HEK293 (cell line): Measurements from ENCODE around the gene ZBED6.
A peak's percentile ranks its signal among the peaks of the same experiment; 100 is the strongest.

Experiments used
- CTCF ChIA-PET: fragments of 350-600 bp; formaldehyde crosslinking; extraction: SDS; loops from one replicate; lab custom pipeline; 2021; ENCODE audit warnings: antibody characterized with exemption; lab: Yijun Ruan, JAX
- POLR2A ChIA-PET: fragments of 300-600 bp; formaldehyde crosslinking; extraction: SDS; loops from one replicate; lab custom pipeline; 2020; ENCODE audit warnings: antibody characterized with exemption, inconsistent platforms; lab: Yijun Ruan, JAX
- H3K27ac ChIP-seq: fragments of 200-500 bp; sonication (Bioruptor generic); 2 replicates; pipeline ENCODE4 v1.5.1; 2014; ENCODE audit warnings: low read depth, low read length, control low read depth, inconsistent platforms; ENCODE audit errors: extremely low read depth
- H3K36me3 ChIP-seq, 2 experiments: fragments of 200-500 bp in 1 of 2; sonication (Bioruptor generic) in 1 of 2; 1 replicate in 1 of 2; 2 replicates in 1 of 2; pipeline ENCODE4 v1.5.1; 2014 to 2017; ENCODE audit warnings: inconsistent platforms in 2 of 2, low read length in 2 of 2; ENCODE audit not compliant: control insufficient read depth in 2 of 2, insufficient read depth in 1 of 2
- H3K4me1 ChIP-seq: fragments of 200-500 bp; sonication (Bioruptor generic); 2 replicates; pipeline ENCODE4 v1.5.1; 2014; ENCODE audit warnings: mild to moderate bottlenecking, low read length, inconsistent platforms; ENCODE audit not compliant: control insufficient read depth, insufficient read depth
- H3K4me3 ChIP-seq: 2 replicates; pipeline ENCODE4 v1.5.1; 2011; ENCODE audit warnings: low read depth, mild to moderate bottlenecking, control low read depth, low read length, moderate library complexity
- H3K9me3 ChIP-seq: fragments of 200-500 bp; sonication (Bioruptor generic); 2 replicates; pipeline ENCODE4 v1.5.1; 2014; ENCODE audit warnings: low read depth, low read length, inconsistent platforms; ENCODE audit not compliant: control insufficient read depth, insufficient read depth
- PRDM1 ChIP-seq: fragments of 450-650 bp; formaldehyde crosslinking; IDR thresholded peaks from 2 replicates; pipeline ENCODE4; 2016; ENCODE audit warnings: missing biosample characterization, missing genetic modification characterization
- SCRT1 ChIP-seq: fragments of 450-650 bp; formaldehyde crosslinking; IDR thresholded peaks from 2 replicates; pipeline ENCODE4 v1.5.1; 2016; ENCODE audit warnings: missing biosample characterization, missing genetic modification characterization, borderline replicate concordance
- SCRT2 ChIP-seq: fragments of 450-650 bp; formaldehyde crosslinking; IDR thresholded peaks from 2 replicates; pipeline ENCODE4 v1.5.1; 2016; ENCODE audit warnings: missing biosample characterization, missing genetic modification characterization
- TRIM28 ChIP-seq: IDR thresholded peaks from 2 replicates; pipeline ENCODE4 v1.6.1; 2011; ENCODE audit warnings: low read length, control low read depth, borderline replicate concordance
- ZBTB17 ChIP-seq: fragments of 450-650 bp; formaldehyde crosslinking; IDR thresholded peaks from 2 replicates; pipeline ENCODE4 v1.5.1; 2016; ENCODE audit warnings: missing biosample characterization, missing genetic modification characterization
- ZNF16 ChIP-seq: fragments of 450-650 bp; formaldehyde crosslinking; IDR thresholded peaks from 2 replicates; pipeline ENCODE4 v1.5.1; 2016; ENCODE audit warnings: low read depth, missing biosample characterization, missing genetic modification characterization
- ZNF184 ChIP-seq: fragments of 450-650 bp; IDR thresholded peaks from 2 replicates; pipeline ENCODE4 v1.5.1; 2018; ENCODE audit warnings: missing biosample characterization, mild to moderate bottlenecking, missing genetic modification characterization
- ZNF23 ChIP-seq: fragments of 450-650 bp; formaldehyde crosslinking; IDR thresholded peaks from 2 replicates; pipeline ENCODE4 v1.5.1; 2016; ENCODE audit warnings: missing biosample characterization, missing genetic modification characterization, borderline replicate concordance
- ZNF366 ChIP-seq: fragments of 450-650 bp; formaldehyde crosslinking; conservative IDR thresholded peaks from 2 replicates; pipeline ENCODE4 v1.5.1; 2016; ENCODE audit warnings: missing biosample characterization, missing genetic modification characterization
- ZNF473 ChIP-seq: fragments of 450-650 bp; formaldehyde crosslinking; IDR thresholded peaks from 2 replicates; pipeline ENCODE4 v1.5.1; 2017; ENCODE audit warnings: missing biosample characterization, missing genetic modification characterization
- ZNF843 ChIP-seq: fragments of 450-650 bp; formaldehyde crosslinking; IDR thresholded peaks from 2 replicates; pipeline ENCODE4 v1.5.1; 2016; ENCODE audit warnings: missing biosample characterization, missing genetic modification characterization
- TF ChIP-seq, protein P1 (sequence below): fragments of 450-650 bp; formaldehyde crosslinking; IDR thresholded peaks from 2 replicates; pipeline ENCODE4 v1.5.1; 2016; ENCODE audit warnings: missing biosample characterization, missing genetic modification characterization
- TF ChIP-seq, protein P2 (sequence below): fragments of 450-650 bp; formaldehyde crosslinking; IDR thresholded peaks from 2 replicates; pipeline ENCODE4 v1.5.1; 2017; ENCODE audit warnings: missing biosample characterization, missing genetic modification characterization
- TF ChIP-seq, protein P3 (sequence below): fragments of 450-650 bp; formaldehyde crosslinking; IDR thresholded peaks from 2 replicates; pipeline ENCODE4 v1.5.0; 2017; ENCODE audit warnings: missing biosample characterization, missing genetic modification characterization, borderline replicate concordance
- TF ChIP-seq, protein P4 (sequence below): fragments of 450-650 bp; formaldehyde crosslinking; IDR thresholded peaks from 2 replicates; pipeline ENCODE4 v1.5.1; 2016; ENCODE audit warnings: missing biosample characterization, missing genetic modification characterization
- TF ChIP-seq, protein P5 (sequence below): fragments of 450-650 bp; formaldehyde crosslinking; IDR thresholded peaks from 2 replicates; pipeline ENCODE4 v1.5.1; 2016; ENCODE audit warnings: missing biosample characterization, missing genetic modification characterization, borderline replicate concordance

The ZBED6 gene

DNA sequence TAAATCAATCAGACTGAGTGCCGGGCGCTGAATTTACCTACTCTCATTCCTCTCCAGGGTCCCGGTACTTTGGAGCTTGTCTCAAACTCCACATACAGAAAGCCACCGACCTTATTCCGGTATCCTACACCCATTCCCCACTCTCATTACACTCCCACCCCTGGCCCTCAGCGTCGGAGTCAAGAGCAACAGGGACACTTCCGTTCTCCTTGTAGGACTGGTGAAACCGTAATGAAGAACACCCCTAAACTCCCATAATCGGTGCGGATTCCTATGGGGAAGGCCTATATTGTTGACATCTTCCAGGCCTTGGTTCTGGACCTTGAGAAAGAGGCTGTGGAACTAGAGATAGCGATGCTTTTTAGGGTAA is 798 bp downstream of the ZBED6 start (continued):
- TF ChIP-seq ZBTB17 (tag by site-specific recombination) (peak; percentile 20), SCRT1 (tag by site-specific recombination) (peak; percentile 31; the same call in 1 of the 2 replicates), SCRT2 (tag by site-specific recombination) (peak; percentile 76)

DNA sequence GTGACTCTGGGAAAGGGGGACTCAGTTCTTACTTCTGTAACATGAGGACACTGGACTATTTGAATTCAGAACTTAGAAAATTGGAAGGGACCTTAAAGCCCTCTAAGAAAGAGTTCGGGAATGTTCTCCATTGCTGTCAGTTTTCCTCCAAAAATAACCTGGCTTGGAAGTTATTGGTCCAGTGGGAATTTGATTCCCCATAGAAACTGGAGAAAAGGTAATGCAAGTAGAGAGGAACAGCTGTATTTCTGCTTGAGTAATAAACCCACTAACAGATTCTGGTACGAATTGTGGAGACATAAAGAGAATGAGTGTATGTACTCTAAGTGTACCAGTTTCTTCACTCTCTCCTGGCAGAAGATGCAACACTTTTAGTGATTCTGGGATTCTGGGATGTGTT is 1.8 kb downstream of the ZBED6 start:
- TF ChIP-seq, protein P1, sequence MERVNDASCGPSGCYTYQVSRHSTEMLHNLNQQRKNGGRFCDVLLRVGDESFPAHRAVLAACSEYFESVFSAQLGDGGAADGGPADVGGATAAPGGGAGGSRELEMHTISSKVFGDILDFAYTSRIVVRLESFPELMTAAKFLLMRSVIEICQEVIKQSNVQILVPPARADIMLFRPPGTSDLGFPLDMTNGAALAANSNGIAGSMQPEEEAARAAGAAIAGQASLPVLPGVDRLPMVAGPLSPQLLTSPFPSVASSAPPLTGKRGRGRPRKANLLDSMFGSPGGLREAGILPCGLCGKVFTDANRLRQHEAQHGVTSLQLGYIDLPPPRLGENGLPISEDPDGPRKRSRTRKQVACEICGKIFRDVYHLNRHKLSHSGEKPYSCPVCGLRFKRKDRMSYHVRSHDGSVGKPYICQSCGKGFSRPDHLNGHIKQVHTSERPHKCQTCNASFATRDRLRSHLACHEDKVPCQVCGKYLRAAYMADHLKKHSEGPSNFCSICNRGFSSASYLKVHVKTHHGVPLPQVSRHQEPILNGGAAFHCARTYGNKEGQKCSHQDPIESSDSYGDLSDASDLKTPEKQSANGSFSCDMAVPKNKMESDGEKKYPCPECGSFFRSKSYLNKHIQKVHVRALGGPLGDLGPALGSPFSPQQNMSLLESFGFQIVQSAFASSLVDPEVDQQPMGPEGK (tag by site-specific recombination), result no peak
- TF ChIP-seq ZNF16, result no peak
- no peak for TF ChIP-seq PRDM1 (tag by site-specific recombination)
- TF ChIP-seq, protein P2, sequence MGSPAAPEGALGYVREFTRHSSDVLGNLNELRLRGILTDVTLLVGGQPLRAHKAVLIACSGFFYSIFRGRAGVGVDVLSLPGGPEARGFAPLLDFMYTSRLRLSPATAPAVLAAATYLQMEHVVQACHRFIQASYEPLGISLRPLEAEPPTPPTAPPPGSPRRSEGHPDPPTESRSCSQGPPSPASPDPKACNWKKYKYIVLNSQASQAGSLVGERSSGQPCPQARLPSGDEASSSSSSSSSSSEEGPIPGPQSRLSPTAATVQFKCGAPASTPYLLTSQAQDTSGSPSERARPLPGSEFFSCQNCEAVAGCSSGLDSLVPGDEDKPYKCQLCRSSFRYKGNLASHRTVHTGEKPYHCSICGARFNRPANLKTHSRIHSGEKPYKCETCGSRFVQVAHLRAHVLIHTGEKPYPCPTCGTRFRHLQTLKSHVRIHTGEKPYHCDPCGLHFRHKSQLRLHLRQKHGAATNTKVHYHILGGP (tag by site-specific recombination), result no peak
- TF ChIP-seq ZNF23 (tag by site-specific recombination), result no peak
- TF ChIP-seq, protein P3, sequence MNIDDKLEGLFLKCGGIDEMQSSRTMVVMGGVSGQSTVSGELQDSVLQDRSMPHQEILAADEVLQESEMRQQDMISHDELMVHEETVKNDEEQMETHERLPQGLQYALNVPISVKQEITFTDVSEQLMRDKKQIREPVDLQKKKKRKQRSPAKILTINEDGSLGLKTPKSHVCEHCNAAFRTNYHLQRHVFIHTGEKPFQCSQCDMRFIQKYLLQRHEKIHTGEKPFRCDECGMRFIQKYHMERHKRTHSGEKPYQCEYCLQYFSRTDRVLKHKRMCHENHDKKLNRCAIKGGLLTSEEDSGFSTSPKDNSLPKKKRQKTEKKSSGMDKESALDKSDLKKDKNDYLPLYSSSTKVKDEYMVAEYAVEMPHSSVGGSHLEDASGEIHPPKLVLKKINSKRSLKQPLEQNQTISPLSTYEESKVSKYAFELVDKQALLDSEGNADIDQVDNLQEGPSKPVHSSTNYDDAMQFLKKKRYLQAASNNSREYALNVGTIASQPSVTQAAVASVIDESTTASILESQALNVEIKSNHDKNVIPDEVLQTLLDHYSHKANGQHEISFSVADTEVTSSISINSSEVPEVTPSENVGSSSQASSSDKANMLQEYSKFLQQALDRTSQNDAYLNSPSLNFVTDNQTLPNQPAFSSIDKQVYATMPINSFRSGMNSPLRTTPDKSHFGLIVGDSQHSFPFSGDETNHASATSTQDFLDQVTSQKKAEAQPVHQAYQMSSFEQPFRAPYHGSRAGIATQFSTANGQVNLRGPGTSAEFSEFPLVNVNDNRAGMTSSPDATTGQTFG (tag by site-specific recombination), result no peak
- no peak for TF ChIP-seq TRIM28
- no peak for TF ChIP-seq ZNF843 (tag by site-specific recombination)
- TF ChIP-seq ZNF473 (tag by site-specific recombination), result no peak
- TF ChIP-seq, protein P4, sequence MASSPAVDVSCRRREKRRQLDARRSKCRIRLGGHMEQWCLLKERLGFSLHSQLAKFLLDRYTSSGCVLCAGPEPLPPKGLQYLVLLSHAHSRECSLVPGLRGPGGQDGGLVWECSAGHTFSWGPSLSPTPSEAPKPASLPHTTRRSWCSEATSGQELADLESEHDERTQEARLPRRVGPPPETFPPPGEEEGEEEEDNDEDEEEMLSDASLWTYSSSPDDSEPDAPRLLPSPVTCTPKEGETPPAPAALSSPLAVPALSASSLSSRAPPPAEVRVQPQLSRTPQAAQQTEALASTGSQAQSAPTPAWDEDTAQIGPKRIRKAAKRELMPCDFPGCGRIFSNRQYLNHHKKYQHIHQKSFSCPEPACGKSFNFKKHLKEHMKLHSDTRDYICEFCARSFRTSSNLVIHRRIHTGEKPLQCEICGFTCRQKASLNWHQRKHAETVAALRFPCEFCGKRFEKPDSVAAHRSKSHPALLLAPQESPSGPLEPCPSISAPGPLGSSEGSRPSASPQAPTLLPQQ (tag by site-specific recombination), result no peak
- TF ChIP-seq SCRT2 (tag by site-specific recombination), result no peak
- TF ChIP-seq ZNF184 (tag by site-specific recombination), result no peak
- TF ChIP-seq, all 188 proteins: peak for 0
- no peak overlapping the region for H3K27ac ChIP-seq
- 0 out of 2 replicates have a peak, but pooled peaks cover 2% of the 10 kb centered on the region for H3K4me1 ChIP-seq
- ChIA-PET POLR2A (no interaction called here), CTCF (interaction anchor here (0.6 kb wide), 1 partner anchor 47 kb away, joined by 4 read pairs; no protein-coding TSS in a partner anchor)
- H3K4me3 ChIP-seq, result peak overlapping the region; percentile 80
- peaks cover 0 to 43% of the 10 kb centered on the region in 2 experiments; a peak in 2 of 3 replicates for H3K36me3 ChIP-seq
- H3K9me3 ChIP-seq, result no peaks in the 10 kb centered on the region

DNA sequence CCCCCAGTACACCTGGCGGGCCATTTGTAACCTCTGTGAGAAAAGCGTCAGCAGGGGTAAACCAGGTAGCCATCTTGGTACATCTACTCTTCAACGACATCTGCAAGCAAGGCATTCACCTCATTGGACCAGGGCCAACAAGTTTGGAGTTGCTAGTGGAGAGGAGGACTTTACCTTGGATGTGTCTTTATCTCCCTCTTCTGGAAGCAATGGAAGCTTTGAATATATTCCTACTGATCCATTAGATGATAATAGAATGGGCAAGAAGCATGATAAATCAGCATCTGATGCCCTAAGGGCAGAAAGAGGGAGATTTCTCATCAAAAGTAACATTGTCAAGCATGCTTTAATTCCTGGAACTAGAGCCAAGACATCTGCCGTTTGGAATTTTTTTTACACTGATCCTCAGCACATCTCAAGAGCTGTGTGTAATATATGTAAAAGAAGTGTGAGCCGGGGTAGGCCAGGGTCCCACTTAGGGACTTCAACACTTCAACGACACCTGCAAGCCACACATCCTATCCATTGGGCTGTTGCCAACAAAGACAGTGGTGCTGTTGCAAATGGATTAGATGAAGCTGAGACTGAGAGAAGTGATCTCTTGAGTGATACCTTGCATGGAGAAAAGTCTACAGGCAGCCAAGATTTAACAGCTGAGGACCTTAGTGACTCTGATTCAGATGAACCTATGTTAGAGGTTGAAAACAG is 2.7 kb downstream of the ZBED6 start:
- TF ChIP-seq, protein P5, sequence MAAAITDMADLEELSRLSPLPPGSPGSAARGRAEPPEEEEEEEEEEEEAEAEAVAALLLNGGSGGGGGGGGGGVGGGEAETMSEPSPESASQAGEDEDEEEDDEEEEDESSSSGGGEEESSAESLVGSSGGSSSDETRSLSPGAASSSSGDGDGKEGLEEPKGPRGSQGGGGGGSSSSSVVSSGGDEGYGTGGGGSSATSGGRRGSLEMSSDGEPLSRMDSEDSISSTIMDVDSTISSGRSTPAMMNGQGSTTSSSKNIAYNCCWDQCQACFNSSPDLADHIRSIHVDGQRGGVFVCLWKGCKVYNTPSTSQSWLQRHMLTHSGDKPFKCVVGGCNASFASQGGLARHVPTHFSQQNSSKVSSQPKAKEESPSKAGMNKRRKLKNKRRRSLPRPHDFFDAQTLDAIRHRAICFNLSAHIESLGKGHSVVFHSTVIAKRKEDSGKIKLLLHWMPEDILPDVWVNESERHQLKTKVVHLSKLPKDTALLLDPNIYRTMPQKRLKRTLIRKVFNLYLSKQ (tag by site-specific recombination), result no peak
- 0 out of 2 replicates have a peak, but pooled peaks have one; percentile 16 for TF ChIP-seq ZNF366 (tag by site-specific recombination)
- Histone ChIP-seq H3K9me3 (no peaks in the 10 kb centered on the region), H3K4me3 (no peak overlapping the region), H3K4me1 (0 out of 2 replicates have a peak, but pooled peaks cover 2% of the 10 kb centered on the region), H3K36me3 (peaks cover under 1 to 48% of the 10 kb centered on the region in 2 experiments), H3K27ac (no peak overlapping the region)
- ChIA-PET POLR2A (no interaction called here), CTCF (no interaction called here)
